NT2/D1 (cell line): ENCODE measurements around the gene EXTL1.

ENCODE experiments used
- YY1 ChIP-seq: IDR thresholded peaks from 2 replicates; pipeline ENCODE4 v1.6.1; 2011; ENCODE audit not compliant: insufficient read length, insufficient read depth
- ZNF274 ChIP-seq: IDR thresholded peaks from 2 replicates; pipeline ENCODE4 v1.6.1; 2011; ENCODE audit warnings: mild to moderate bottlenecking, low read depth, low read length

DNA sequence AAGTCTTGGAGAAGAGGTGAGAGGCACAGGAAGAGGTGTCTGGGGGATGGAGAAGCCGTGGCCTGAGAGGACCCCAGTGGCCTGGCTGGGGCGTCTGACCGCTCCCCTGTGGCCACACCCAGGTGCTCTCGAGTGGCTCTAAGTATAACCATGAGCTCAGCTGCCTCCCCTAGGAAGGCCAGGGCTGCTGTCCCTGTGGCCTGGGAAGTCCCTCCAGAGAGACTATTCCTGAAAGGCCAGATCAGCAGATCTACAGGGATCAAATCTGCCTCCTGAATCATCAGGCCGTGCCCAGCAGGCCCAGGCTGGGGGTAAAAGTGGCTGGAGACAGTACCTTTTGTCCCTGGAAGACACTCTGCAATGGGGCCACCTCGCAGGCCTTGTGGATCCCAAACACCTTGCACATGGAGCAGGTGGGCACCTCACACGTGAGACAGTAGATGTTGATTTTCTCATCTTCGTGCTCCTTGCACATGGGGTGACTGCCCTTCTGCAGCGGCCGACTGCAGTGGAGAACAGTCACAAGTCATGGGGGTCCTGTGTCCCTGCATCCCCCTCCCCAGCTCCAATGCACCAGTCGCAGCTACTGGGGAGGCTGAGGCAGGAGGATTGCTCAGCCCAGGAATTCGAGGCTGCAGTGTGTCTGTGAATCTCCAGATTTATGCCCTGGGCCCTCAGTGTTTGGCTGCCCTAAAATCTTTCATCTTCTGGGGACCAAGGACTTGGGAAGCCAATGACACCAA lies 39.4 kb downstream of the EXTL1 start:
- no peak for TF ChIP-seq YY1
- TF ChIP-seq ZNF274, result no peak
